ENCODE measurements around the gene C11orf54.

The C11orf54 gene

DNA sequence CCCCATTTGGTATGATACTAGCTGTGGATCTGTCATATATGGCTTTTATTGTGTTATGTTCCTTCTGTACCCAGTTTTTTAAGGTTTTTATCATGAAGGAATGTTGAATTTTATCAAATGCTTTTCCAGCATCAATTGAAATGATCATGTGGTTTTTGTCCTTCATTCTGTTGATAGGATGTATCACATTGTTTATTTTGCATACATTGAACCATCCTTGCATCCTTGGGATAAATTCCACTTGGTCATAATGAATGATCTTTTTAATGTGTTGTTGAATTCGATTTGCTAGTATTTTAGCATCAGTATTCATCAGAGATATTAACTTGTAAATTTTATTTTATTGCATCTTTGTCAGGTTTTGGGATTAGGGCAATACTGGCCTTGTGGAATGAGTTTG, 31.2 kb upstream of the C11orf54 start:
- Histone ChIP-seq H3K27me3 (ENCODE audit: insufficient read depth, low read length, poor library complexity, severe bottlenecking) (no peaks in the 10 kb centered on the region), H3K4me2 (ENCODE audit: low read depth, low read length, poor library complexity, severe bottlenecking) (no peak overlapping the region), H3K79me2 (ENCODE audit: insufficient read depth, low read length) (peaks cover 7% of the 10 kb centered on the region), H3K9me2 (replicated peaks; ENCODE audit: low read depth, low read length) (no peaks in the 10 kb centered on the region), H2AFZ (ENCODE audit: low read length) (no peak overlapping the region), H3K4me3 (ENCODE audit: low read length, poor library complexity, severe bottlenecking) (no peak overlapping the region), H3K9me3 (ENCODE audit: insufficient read depth, low read depth, low read length) (peaks cover 3% of the 10 kb centered on the region; the same call in 1 of the 2 replicates), H3F3A (ENCODE audit: low read depth) (no peaks in the 10 kb centered on the region), H3K4me1 (ENCODE audit: insufficient read depth, low read length, poor library complexity, severe bottlenecking) (no peaks in the 10 kb centered on the region), H3K9ac (ENCODE audit: low read depth, low read length, poor library complexity, severe bottlenecking) (no peak overlapping the region), H3K36me3 (ENCODE audit: insufficient read depth, low read length) (peaks cover 93% of the 10 kb centered on the region), H4K20me1 (ENCODE audit: insufficient read depth, low read length, poor library complexity, severe bottlenecking) (peaks cover 3% of the 10 kb centered on the region)
- no peak for TF ChIP-seq EZH2phosphoT487 (IDR thresholded peaks at IDR 0.05; ENCODE audit: borderline replicate concordance)

DNA sequence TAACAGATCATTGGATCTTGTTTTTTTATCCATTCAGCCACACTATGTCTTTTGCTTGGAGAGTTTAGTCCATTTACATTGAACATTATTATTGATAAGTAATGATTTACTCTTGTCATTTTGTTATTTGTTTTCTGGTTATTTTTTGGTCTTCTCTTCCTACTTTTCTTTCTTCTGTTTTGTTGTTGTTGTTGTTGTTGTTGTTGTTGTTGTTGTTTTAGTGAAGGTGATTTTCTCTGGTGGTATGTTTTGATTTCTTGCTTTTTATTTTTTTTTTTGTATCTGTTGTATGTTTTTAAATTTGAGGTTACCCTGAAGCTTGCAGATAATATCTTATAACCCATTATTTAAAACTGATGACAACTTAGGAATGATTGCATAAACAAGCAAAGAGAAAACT, 28.8 kb upstream of the C11orf54 start:
- TF ChIP-seq EZH2phosphoT487 (IDR thresholded peaks at IDR 0.05; ENCODE audit: borderline replicate concordance) = no peak
- TF ChIP-seq, protein P1, sequence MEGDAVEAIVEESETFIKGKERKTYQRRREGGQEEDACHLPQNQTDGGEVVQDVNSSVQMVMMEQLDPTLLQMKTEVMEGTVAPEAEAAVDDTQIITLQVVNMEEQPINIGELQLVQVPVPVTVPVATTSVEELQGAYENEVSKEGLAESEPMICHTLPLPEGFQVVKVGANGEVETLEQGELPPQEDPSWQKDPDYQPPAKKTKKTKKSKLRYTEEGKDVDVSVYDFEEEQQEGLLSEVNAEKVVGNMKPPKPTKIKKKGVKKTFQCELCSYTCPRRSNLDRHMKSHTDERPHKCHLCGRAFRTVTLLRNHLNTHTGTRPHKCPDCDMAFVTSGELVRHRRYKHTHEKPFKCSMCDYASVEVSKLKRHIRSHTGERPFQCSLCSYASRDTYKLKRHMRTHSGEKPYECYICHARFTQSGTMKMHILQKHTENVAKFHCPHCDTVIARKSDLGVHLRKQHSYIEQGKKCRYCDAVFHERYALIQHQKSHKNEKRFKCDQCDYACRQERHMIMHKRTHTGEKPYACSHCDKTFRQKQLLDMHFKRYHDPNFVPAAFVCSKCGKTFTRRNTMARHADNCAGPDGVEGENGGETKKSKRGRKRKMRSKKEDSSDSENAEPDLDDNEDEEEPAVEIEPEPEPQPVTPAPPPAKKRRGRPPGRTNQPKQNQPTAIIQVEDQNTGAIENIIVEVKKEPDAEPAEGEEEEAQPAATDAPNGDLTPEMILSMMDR (conservative IDR thresholded peaks at IDR 0.05; ENCODE audit: low read length) = no peak
- Histone ChIP-seq H3K9me3 (ENCODE audit: insufficient read depth, low read depth, low read length) (peaks cover 3% of the 10 kb centered on the region; the same call in 1 of the 2 replicates), H3K4me2 (ENCODE audit: low read depth, low read length, poor library complexity, severe bottlenecking) (no peak overlapping the region), H3K9ac (ENCODE audit: low read depth, low read length, poor library complexity, severe bottlenecking) (no peak overlapping the region), H3K79me2 (ENCODE audit: insufficient read depth, low read length) (peaks cover 7% of the 10 kb centered on the region), H3K4me3 (ENCODE audit: low read length, poor library complexity, severe bottlenecking) (no peak overlapping the region), H4K20me1 (ENCODE audit: insufficient read depth, low read length, poor library complexity, severe bottlenecking) (no peaks in the 10 kb centered on the region), H3K27me3 (ENCODE audit: insufficient read depth, low read length, poor library complexity, severe bottlenecking) (no peaks in the 10 kb centered on the region), H2AFZ (ENCODE audit: low read length) (no peak overlapping the region), H3K9me2 (replicated peaks; ENCODE audit: low read depth, low read length) (no peaks in the 10 kb centered on the region), H3K36me3 (ENCODE audit: insufficient read depth, low read length) (peaks cover 93% of the 10 kb centered on the region), H3K4me1 (ENCODE audit: insufficient read depth, low read length, poor library complexity, severe bottlenecking) (peaks cover 6% of the 10 kb centered on the region), H3F3A (ENCODE audit: low read depth) (no peaks in the 10 kb centered on the region)

DNA sequence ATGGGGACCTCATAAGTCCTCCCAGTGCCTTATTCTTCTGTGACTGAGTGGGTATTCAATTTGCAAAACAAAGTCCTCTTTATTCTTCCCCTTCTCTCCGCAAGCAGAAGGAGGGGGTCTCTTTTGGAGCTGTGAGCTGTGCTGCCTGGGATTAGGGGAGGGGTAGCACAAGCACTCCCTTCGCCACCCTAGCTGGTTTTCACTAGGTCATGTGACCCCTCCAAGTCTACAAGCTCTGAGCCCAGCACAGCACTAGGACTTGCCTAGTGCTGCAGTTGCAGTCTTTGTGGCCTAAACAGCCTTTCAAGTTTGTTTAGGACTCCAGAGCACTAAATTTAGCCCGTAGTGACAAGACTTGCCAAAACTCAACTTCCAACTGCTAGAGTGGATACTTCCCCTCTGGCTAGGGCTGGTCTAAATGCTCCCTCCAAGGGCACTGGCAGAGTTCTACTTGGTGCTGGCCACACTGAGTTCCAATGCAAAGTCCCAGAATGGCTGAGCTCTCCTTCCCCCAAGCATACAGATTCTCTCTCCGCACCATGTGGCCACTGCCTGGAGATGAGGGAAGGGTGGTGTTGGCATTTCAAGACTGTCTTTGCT, 25.6 kb upstream of the C11orf54 start:
- Histone ChIP-seq H3K9me2 (replicated peaks; ENCODE audit: low read depth, low read length) (no peaks in the 10 kb centered on the region), H3K4me2 (ENCODE audit: low read depth, low read length, poor library complexity, severe bottlenecking) (no peak overlapping the region), H3K9ac (ENCODE audit: low read depth, low read length, poor library complexity, severe bottlenecking) (no peak overlapping the region), H3K27me3 (ENCODE audit: insufficient read depth, low read length, poor library complexity, severe bottlenecking) (no peaks in the 10 kb centered on the region), H3F3A (ENCODE audit: low read depth) (0 out of 2 replicates have a peak, but pooled peaks cover 3% of the 10 kb centered on the region), H3K9me3 (ENCODE audit: insufficient read depth, low read depth, low read length) (no peaks in the 10 kb centered on the region), H2AFZ (ENCODE audit: low read length) (no peak overlapping the region), H3K4me1 (ENCODE audit: insufficient read depth, low read length, poor library complexity, severe bottlenecking) (peaks cover 16% of the 10 kb centered on the region), H3K36me3 (ENCODE audit: insufficient read depth, low read length) (peaks cover 73% of the 10 kb centered on the region), H3K4me3 (ENCODE audit: low read length, poor library complexity, severe bottlenecking) (no peak overlapping the region), H3K79me2 (ENCODE audit: insufficient read depth, low read length) (no peaks in the 10 kb centered on the region; the same call in 1 of the 2 replicates), H4K20me1 (ENCODE audit: insufficient read depth, low read length, poor library complexity, severe bottlenecking) (no peaks in the 10 kb centered on the region)
- no peak for TF ChIP-seq EZH2phosphoT487 (IDR thresholded peaks at IDR 0.05; ENCODE audit: borderline replicate concordance)
- TF ChIP-seq, protein P1 (conservative IDR thresholded peaks at IDR 0.05; ENCODE audit: low read length) = no peak

DNA sequence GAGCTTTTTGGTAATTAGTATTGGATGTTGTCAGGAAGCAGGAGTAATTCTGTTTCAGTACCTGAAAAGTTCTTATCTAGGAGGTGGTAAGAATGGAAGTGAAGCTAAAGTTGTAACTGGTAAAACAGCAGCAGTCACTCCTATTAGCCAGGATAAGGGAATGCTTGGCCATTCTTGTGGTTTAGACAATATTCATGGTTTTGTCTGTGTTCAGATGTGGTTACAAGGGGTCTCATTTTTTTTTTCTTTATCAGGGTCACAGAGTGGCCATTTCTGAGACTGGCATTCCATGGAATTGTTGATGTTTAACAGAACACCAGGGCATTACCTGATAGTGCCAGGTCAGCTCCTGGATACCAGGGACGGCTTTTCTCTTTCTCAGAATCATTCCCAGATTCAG, 24.0 kb upstream of the C11orf54 start:
- Histone ChIP-seq H3K4me2 (ENCODE audit: low read depth, low read length, poor library complexity, severe bottlenecking) (peak overlapping the region; percentile 66), H3K36me3 (ENCODE audit: insufficient read depth, low read length) (peaks cover 70% of the 10 kb centered on the region), H3K9ac (ENCODE audit: low read depth, low read length, poor library complexity, severe bottlenecking) (no peak overlapping the region), H3K9me2 (replicated peaks; ENCODE audit: low read depth, low read length) (no peaks in the 10 kb centered on the region), H3F3A (ENCODE audit: low read depth) (0 out of 2 replicates have a peak, but pooled peaks cover 3% of the 10 kb centered on the region), H3K4me1 (ENCODE audit: insufficient read depth, low read length, poor library complexity, severe bottlenecking) (peaks cover 16% of the 10 kb centered on the region), H3K79me2 (ENCODE audit: insufficient read depth, low read length) (no peaks in the 10 kb centered on the region; the same call in 1 of the 2 replicates), H3K4me3 (ENCODE audit: low read length, poor library complexity, severe bottlenecking) (no peak overlapping the region), H4K20me1 (ENCODE audit: insufficient read depth, low read length, poor library complexity, severe bottlenecking) (no peaks in the 10 kb centered on the region), H3K27me3 (ENCODE audit: insufficient read depth, low read length, poor library complexity, severe bottlenecking) (no peaks in the 10 kb centered on the region), H2AFZ (ENCODE audit: low read length) (no peak overlapping the region), H3K9me3 (ENCODE audit: insufficient read depth, low read depth, low read length) (no peaks in the 10 kb centered on the region)
- TF ChIP-seq, protein P1 (conservative IDR thresholded peaks at IDR 0.05; ENCODE audit: low read length) = no peak
